ENCODE data around the gene TEX9.

The TEX9 gene

DNA sequence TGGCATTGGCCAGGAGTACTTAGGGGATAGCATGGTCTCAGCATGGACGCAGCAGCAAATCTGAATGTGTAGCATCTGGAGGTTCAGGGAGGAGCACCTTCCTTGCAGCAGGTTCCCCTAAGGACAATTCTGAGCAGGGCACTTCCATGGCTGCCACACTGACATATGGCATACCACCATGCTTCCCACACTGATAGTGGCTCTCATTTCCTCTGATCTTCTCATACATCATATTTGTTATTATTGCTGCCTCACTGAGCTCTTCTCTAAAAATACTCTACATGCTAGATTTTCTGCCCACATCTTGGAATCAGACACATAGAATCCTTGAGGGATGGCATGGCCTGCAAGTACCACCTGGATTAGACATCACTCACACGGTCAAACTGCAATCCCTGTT, 107.1 kb downstream of the TEX9 start:
- Histone ChIP-seq H3K27ac (ENCODE audit: low read depth, low read length) (no peak overlapping the region), H3K4me1 (ENCODE audit: insufficient read depth, low read length) (no peaks in the 10 kb centered on the region), H3K4me3 (ENCODE audit: low read length) (no peak overlapping the region), H3K9ac (ENCODE audit: low read depth, low read length) (no peak overlapping the region), H3K9me3 (ENCODE audit: insufficient read depth, low read depth, low read length) (no peaks in the 10 kb centered on the region), H3K27me3 (ENCODE audit: insufficient read depth, low read length) (peaks cover 9% of the 10 kb centered on the region; the same call in 1 of the 2 replicates), H3K36me3 (ENCODE audit: insufficient read depth, low read length) (no peaks in the 10 kb centered on the region)
- WGBS: 85% methylated on average over 2 of the region's 2 CpGs

DNA sequence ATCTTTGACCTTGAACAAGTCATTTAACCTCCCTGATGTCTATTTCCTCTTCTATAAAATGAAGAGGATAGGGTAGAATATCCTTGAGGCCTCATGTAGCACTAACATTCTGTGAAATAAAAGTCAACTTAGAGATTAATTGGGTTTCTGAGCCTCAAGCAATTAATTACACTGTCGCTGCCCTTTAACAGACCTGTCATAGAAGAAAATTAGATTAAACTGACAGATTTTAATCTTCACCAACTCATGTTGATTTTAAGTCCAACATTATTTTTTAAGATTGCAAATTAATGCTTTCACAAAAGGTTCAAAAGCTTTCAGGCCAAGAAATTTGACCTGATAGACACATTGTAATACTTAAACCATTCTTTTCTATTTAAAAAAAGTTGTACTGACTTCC, 107.8 kb downstream of the TEX9 start:
- no peak overlapping the region for H3K9ac ChIP-seq (ENCODE audit: low read depth, low read length)
- 85% methylated on average over 1 of the region's 1 CpG for WGBS
- H3K27ac ChIP-seq (ENCODE audit: low read depth, low read length): no peak overlapping the region
- no peaks in the 10 kb centered on the region for H3K9me3 ChIP-seq (ENCODE audit: insufficient read depth, low read depth, low read length)
- no peaks in the 10 kb centered on the region for H3K4me1 ChIP-seq (ENCODE audit: insufficient read depth, low read length)
- no peak overlapping the region for H3K4me3 ChIP-seq (ENCODE audit: low read length)
- H3K27me3 ChIP-seq (ENCODE audit: insufficient read depth, low read length): peaks cover 9% of the 10 kb centered on the region; the same call in 1 of the 2 replicates
- H3K36me3 ChIP-seq (ENCODE audit: insufficient read depth, low read length): no peaks in the 10 kb centered on the region

DNA sequence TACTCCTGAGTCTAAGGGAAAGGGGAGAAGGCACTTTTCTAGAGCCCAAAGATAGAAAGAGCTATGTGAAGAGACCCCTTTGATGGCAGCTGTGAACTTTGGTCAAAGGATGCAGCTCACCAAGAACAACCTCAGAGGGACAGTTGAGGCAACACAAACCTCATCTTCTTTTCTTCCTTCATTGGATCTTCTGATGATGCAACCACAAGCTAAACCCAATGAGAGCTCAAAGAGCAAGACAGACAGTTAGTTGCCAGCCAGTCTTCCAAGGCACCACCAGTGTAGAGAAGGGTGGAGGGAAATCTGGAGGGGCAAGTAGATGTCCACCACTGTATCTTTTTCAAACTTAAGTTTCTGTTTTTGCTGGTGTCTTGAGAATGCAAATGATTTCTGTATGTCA, 110.1 kb downstream of the TEX9 start:
- Histone ChIP-seq H3K36me3 (ENCODE audit: insufficient read depth, low read length) (no peaks in the 10 kb centered on the region), H3K27me3 (ENCODE audit: insufficient read depth, low read length) (peaks cover 4% of the 10 kb centered on the region; the same call in 1 of the 2 replicates), H3K9ac (ENCODE audit: low read depth, low read length) (no peak overlapping the region), H3K4me3 (ENCODE audit: low read length) (no peak overlapping the region), H3K4me1 (ENCODE audit: insufficient read depth, low read length) (no peaks in the 10 kb centered on the region), H3K9me3 (ENCODE audit: insufficient read depth, low read depth, low read length) (no peaks in the 10 kb centered on the region), H3K27ac (ENCODE audit: low read depth, low read length) (no peak overlapping the region)

Data from HUES64 (cell line).